ENCODE data around the gene SORCS2. TPM values are rescaled to one million over a fixed set of nuclear protein-coding genes. Genes with fewer than 3 reads are reported as not detected.

SORCS2 gene
- total RNA-seq, 1 experiment from 2014 or later, result 0.15 TPM

DNA sequence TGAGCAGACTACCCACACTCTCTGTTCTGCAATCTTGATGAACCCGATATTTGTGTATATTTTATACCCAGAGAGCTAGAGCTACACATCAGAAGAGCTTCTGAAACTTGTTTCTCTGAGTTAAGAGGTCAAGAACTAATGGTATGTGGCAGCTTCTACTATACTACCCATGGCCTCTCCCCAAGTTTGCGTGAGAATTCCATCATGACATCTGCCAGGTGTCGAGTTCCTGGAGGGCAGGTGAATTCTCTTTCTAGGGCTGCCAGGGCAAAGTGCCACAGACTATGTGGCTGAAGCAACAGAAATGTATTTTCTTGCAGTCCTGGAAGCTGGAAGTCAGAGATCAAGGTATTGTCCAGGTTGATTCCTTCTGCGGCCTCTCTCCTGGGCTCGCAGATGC lies 4.4 kb downstream of the SORCS2 start:
- in situ Hi-C loops (cut with HindIII; ENCODE audit: low pct_unique_long_range_greater_than_20kb, low sequenced_read_pairs), result no loop called here
- no peak for ATAC-seq
- intact Hi-C loops (cut with micrococcal nuclease; ENCODE audit: unreplicated experiment), result no loop called here
- ChIA-PET POLR2A (no interaction called here), CTCF (no interaction called here)
- no peak for DNase-seq (ENCODE audit: low read depth, low spot score)
- Histone ChIP-seq H3K4me3 (ENCODE audit: low read depth in 2 of 2, low read length in 2 of 2) (no peak overlapping the region), H3K36me3 (ENCODE audit: control insufficient read depth, insufficient read depth, low read length) (no peaks in the 10 kb centered on the region), H3K27me3 (ENCODE audit: control insufficient read depth, insufficient read depth, low read length) (no peaks in the 10 kb centered on the region), H3K27ac (ENCODE audit: low read length) (no peak overlapping the region), H3K4me1 (ENCODE audit: control insufficient read depth, insufficient read depth, low read length) (no peaks in the 10 kb centered on the region), H3K9me3 (ENCODE audit: control insufficient read depth, insufficient read depth, low read depth, low read length) (no peaks in the 10 kb centered on the region)
- TF ChIP-seq POLR2AphosphoS5 (IDR thresholded peaks at IDR 0.05; ENCODE audit: low read depth, low read length) (no peak), SIN3A (IDR thresholded peaks at IDR 0.05; ENCODE audit: borderline replicate concordance, insufficient read depth, low read depth, low read length) (no peak), TCF7L2 (IDR thresholded peaks at IDR 0.05; ENCODE audit: low read depth, low read length) (no peak)
- TF ChIP-seq, protein P1, sequence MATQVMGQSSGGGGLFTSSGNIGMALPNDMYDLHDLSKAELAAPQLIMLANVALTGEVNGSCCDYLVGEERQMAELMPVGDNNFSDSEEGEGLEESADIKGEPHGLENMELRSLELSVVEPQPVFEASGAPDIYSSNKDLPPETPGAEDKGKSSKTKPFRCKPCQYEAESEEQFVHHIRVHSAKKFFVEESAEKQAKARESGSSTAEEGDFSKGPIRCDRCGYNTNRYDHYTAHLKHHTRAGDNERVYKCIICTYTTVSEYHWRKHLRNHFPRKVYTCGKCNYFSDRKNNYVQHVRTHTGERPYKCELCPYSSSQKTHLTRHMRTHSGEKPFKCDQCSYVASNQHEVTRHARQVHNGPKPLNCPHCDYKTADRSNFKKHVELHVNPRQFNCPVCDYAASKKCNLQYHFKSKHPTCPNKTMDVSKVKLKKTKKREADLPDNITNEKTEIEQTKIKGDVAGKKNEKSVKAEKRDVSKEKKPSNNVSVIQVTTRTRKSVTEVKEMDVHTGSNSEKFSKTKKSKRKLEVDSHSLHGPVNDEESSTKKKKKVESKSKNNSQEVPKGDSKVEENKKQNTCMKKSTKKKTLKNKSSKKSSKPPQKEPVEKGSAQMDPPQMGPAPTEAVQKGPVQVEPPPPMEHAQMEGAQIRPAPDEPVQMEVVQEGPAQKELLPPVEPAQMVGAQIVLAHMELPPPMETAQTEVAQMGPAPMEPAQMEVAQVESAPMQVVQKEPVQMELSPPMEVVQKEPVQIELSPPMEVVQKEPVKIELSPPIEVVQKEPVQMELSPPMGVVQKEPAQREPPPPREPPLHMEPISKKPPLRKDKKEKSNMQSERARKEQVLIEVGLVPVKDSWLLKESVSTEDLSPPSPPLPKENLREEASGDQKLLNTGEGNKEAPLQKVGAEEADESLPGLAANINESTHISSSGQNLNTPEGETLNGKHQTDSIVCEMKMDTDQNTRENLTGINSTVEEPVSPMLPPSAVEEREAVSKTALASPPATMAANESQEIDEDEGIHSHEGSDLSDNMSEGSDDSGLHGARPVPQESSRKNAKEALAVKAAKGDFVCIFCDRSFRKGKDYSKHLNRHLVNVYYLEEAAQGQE (IDR thresholded peaks at IDR 0.05; ENCODE audit: insufficient read depth in 1 of 2, low read depth in 2 of 2, low read length in 1 of 2), result no peak
- TF ChIP-seq, protein P2, sequence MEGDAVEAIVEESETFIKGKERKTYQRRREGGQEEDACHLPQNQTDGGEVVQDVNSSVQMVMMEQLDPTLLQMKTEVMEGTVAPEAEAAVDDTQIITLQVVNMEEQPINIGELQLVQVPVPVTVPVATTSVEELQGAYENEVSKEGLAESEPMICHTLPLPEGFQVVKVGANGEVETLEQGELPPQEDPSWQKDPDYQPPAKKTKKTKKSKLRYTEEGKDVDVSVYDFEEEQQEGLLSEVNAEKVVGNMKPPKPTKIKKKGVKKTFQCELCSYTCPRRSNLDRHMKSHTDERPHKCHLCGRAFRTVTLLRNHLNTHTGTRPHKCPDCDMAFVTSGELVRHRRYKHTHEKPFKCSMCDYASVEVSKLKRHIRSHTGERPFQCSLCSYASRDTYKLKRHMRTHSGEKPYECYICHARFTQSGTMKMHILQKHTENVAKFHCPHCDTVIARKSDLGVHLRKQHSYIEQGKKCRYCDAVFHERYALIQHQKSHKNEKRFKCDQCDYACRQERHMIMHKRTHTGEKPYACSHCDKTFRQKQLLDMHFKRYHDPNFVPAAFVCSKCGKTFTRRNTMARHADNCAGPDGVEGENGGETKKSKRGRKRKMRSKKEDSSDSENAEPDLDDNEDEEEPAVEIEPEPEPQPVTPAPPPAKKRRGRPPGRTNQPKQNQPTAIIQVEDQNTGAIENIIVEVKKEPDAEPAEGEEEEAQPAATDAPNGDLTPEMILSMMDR (IDR thresholded peaks at IDR 0.05), result no peak
- BruUV-seq (replicated peaks), result no TSS peak

GRCh38 chr4:7197910-7198309 lies 5.6 kb downstream of the SORCS2 start:
- ATAC-seq (no peak), DNase-seq (ENCODE audit: low read depth, low spot score) (no peak)
- ChIA-PET CTCF (no interaction called here), POLR2A (no interaction called here)
- Histone ChIP-seq H3K27ac (ENCODE audit: low read length) (no peak overlapping the region), H3K27me3 (ENCODE audit: control insufficient read depth, insufficient read depth, low read length) (no peaks in the 10 kb centered on the region), H3K36me3 (ENCODE audit: control insufficient read depth, insufficient read depth, low read length) (no peaks in the 10 kb centered on the region), H3K9me3 (ENCODE audit: control insufficient read depth, insufficient read depth, low read depth, low read length) (no peaks in the 10 kb centered on the region), H3K4me3 (ENCODE audit: low read depth in 2 of 2, low read length in 2 of 2) (no peak overlapping the region), H3K4me1 (ENCODE audit: control insufficient read depth, insufficient read depth, low read length) (no peaks in the 10 kb centered on the region)
- intact Hi-C loops (cut with micrococcal nuclease; ENCODE audit: unreplicated experiment) (no loop called here), in situ Hi-C loops (cut with HindIII; ENCODE audit: low pct_unique_long_range_greater_than_20kb, low sequenced_read_pairs) (no loop called here)
- TF ChIP-seq, protein P1 (IDR thresholded peaks at IDR 0.05; ENCODE audit: insufficient read depth in 1 of 2, low read depth in 2 of 2, low read length in 1 of 2), result no peak
- TF ChIP-seq TCF7L2 (IDR thresholded peaks at IDR 0.05; ENCODE audit: low read depth, low read length) (no peak), POLR2AphosphoS5 (IDR thresholded peaks at IDR 0.05; ENCODE audit: low read depth, low read length) (no peak), SIN3A (IDR thresholded peaks at IDR 0.05; ENCODE audit: borderline replicate concordance, insufficient read depth, low read depth, low read length) (no peak)
- TF ChIP-seq, protein P2 (IDR thresholded peaks at IDR 0.05), result no peak
- no TSS peak for BruUV-seq (replicated peaks)

Measured in Panc1 (cell line).